ENCODE results near the gene ERV3-1. TPM values are rescaled to one million over a fixed set of nuclear protein-coding genes. Genes with fewer than 3 reads are reported as not detected.
"Not testable (repeated sequence)": the region's sequence is repeated elsewhere in the genome, so short reads cannot be mapped to it uniquely, and the experiment has no call there.

ERV3-1 gene
- polyA plus RNA-seq, 3 donors, result 26.7 to 59.5 (median 28.8) TPM

DNA sequence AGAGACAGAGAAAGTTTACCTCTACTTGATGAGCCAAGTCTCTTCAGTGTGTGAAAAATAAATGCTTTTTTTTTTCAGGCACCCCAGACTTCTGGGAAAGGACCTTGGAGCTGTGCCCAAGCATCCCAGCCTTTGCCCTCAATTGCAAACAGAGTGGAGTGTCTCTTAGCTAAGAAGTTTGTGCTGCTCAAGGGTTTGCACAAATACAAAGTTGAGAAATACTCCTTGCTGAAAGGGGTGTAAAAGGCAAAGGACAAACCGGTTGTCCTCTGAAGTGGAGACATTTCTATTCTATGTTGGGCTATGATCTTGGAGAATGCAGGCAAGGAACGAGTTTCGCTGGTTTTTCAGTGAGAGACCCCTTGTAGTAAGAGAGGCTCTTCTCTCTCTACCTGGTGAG lies 14.5 kb upstream of the ERV3-1 start:
- not testable (repeated sequence) for DNase-seq (ENCODE audit: extremely low read depth in 1 of 11, low read depth in 9 of 11, low spot score in 4 of 11)

DNA sequence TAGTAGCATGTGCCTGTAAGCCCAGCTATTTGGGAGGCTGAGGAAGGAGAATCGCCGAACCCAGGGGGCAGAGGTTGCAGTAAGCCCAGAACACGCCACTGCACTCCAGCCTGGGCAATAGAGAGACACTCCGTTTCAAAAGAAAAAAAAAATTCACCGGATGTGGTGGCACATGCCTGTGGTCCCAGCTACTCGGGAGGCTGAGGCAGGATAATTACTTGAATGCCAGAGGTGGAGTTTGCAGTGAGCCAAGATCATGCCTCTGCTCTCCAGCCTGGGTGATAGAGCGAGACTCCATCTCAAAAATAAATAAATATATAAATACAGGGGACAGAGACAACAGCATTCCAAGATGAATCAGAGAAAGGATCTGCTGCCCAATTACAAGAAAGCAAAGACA lies 3.4 kb upstream of the ERV3-1 start:
- DNase-seq (ENCODE audit: extremely low read depth in 1 of 11, low read depth in 9 of 11, low spot score in 4 of 11), result not testable (repeated sequence)

DNA sequence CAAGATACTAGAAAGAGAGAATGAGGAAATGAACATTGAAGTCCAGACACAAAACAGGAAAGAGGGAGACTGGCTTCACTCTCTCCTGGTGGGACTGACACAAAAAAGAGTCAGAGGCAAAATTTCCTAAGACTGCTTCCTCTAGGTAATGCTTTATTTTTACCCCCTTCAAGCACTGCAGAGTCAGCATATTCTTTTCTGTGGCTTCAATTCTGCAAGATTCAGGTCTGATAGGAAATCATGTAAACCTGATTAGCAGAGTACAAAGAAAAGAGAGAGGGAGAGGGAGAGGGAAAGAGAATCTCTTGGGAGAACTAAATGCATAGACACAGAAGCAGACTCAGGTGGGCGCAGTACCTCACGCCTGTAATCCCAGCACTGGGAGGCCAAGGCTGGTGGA lies 2.9 kb upstream of the ERV3-1 start:
- DNase-seq (ENCODE audit: extremely low read depth in 1 of 11, low read depth in 9 of 11, low spot score in 4 of 11), result not testable (repeated sequence)

DNA sequence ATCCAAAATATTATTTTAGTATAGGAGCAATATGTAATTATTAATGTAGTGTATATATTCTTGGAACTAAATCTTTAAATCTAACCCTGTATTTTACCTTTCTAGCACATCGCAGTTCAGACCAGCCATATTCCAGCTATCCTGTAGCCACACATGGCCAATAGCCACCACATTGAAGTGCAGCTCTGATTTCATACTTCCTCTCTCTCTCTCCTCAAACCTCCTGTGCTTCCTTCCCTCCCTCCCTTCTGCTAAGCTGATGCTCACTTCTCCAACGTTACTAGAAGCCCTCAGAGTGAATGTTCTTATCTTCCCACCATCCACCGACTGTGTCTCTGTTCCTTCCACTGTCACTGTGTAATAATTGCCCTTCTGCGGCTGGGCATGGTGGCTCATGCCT lies 549 bp upstream of the ERV3-1 start:
- DNase-seq (ENCODE audit: extremely low read depth in 1 of 11, low read depth in 9 of 11, low spot score in 4 of 11), result not testable (repeated sequence)

DNA sequence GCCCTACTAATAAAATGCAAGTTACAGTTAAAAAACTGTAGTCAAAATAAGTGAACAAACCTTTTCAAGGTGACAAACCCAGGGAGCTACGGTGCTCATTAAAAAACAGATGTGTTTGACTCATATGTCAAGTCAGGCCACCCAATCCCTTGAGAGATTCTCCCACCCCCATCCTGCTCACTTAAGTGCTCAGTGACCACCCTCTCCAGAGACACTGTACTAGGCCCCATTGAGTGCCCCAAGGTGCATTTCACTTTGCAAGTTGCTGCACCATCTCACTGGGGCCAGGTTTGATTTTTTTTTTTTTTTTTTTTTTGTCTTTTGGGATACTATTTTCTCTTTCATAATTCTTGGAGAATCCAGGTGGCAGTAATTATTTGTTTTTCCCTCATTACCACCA lies 1.9 kb downstream of the ERV3-1 start:
- no peak for DNase-seq (ENCODE audit: extremely low read depth in 1 of 11, low read depth in 9 of 11, low spot score in 4 of 11)

DNA sequence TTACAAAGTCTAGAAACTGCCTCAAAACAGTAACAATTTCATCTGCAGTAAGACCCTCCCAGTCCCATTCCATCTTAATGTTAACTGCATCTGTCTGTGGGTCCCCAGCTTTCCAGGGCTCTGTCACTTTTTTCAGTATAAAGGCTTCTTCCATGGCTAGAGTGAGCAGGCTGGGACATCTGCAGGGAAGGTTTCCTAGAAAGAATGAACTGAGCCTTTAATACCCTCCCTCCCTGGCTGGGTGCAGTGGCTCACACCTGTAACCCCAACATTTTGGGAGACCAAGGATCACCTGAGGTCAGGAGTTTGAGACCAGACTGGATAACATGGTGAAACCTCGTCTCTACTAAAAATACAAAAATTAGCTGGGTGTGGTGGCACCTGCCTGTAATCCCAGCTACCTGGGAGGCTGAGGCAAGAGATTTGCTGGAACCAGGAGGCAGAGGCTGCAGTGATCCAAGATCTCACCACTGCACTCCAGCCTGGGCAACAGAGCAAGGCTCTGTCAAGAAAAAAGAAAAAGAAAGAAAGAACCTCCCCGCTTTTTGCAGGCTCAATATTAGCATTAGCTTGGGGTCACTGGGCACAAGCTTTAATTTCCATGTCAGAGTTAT lies 3.4 kb downstream of the ERV3-1 start:
- DNase-seq (ENCODE audit: extremely low read depth in 1 of 11, low read depth in 9 of 11, low spot score in 4 of 11), result no peak

DNA sequence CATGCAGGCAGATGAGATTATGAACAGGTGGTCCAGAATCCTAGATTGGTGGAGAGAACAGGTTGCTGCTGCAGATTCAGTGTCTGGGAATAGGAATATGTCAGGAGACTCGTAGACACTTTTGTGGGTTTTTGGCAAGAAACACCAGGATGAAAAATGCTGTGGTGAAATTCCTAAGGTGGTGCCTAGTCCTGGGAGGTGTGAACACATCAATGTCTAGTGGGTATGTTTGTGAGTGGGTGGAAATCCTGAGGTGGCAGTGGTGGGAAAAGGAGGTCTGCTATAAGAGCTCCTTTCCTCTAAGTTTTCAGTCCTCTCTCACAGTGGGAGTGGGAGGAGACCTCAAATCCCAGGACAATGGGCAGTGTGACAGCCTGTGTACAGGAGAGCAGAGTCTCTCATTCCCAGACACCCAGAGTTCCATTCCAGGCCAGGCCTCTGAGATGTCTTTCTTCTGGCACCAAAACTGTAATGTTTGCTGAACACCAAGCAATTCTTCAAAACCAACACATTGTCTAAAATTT lies 5.1 kb downstream of the ERV3-1 start:
- no peak for DNase-seq (ENCODE audit: extremely low read depth in 1 of 11, low read depth in 9 of 11, low spot score in 4 of 11)

DNA sequence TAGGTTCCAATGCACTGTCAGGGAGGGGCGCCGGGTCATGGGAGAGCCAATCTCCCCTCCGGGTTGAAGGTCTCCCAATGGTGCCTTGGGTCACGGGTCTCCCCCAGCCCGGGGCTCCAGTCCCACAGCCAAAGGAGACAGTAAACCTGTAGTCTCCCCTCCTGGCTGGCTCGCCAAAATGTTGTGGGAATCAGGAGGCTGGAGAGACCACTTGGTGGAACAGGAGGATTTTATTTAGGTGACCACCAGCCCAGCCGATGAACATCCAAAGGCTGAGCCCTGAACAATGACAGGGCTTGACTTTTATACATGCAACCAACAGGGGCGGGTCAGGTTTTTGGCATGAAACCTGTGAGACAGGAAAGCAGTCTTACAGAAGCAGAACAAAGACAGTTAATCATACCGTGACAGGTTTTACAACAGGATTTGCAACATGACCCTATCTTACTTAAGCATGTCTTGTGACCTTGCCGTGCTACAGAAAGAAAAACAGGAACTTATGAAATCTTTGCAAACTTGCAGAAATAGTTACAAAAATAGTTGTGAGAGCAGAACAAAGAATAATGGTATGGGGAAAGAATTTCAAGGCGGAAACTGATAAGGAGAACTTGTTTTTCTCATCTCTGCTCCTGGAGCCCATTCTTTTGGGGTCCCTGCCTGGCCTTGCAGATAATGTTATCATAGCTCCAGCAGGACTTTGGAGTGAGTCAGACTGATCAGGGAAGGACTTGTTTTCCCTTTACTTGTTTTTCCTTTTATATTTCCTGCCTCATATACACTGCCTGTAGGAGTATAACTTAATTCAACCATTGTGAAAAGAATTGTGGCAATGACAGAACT lies 7.1 kb downstream of the ERV3-1 start:
- no peak for DNase-seq (ENCODE audit: extremely low read depth in 1 of 11, low read depth in 9 of 11, low spot score in 4 of 11)

DNA sequence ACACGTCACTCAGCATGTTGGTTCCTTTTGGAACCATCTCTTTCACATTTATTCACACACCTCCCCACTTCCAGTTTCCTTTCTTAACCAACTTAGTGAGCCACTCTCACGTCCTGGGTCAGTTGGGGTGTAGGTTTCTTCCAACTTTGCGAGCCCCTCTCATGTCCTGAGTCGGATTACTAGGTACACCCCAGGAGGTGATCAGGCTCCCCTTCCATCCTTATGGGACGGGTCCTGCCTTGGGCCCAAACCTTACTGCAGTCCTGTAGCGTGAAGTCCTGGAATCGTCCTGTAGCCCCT lies 7.7 kb downstream of the ERV3-1 start:
- DNase-seq (ENCODE audit: extremely low read depth in 1 of 11, low read depth in 9 of 11, low spot score in 4 of 11), result no peak

DNA sequence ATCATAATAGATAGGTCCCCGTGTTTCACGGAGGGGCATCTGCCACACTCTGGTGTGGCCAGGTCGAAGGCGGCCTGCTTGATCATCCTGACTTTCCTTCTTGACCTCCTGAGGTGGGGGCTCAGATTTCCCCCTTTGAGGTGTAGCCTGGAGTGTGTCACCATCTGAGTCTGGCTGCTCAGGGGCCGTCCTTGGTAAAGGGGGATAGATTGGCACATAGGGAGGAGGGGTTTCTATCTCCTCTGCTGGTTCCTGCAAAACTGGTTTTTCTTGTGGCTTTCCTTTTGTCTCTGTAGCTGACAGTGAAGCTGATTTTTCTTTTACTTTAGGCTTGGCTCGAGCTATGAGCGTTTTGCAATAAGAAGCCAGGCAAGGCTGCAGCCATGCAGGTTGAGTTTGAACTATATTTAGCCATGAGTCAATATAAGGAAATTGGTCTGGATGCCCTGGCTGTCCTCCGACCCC lies 8.5 kb downstream of the ERV3-1 start:
- DNase-seq (ENCODE audit: extremely low read depth in 1 of 11, low read depth in 9 of 11, low spot score in 4 of 11), result no peak

DNA sequence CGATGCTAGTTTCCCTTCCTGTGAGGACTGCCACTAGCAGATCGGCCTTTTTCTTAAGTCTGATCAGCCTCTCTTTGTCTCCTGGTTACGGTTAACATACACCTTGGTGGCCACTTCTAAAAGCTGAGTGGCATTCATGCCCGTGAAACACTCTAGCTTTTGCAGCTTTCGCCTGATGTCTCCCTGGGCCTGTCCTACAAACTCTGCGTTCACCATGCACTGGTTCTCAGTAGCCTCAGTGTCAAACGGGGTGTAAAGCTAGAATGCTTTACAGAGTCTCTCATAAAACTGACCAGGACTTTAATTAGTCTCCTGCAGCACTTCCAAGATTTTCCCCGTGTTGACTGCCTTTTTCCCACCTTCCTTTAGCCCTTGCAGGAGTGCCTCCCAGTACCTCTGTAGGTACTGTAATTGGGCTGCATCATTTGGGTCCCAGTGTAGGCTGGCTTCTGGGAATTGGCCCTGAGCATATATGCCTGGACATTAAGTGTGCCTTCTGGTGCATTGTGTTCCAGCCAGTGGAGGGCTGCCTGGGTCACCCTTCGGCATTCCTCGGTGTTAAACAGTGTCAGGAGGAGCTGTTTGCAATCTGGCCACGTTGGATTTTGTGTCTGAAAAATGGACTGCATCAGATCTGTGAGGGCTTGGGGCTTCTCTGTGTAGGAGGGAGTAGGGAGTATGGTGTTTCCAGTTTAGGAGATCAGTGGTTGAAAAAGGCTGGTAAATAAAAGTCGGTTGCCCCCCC lies 9.2 kb downstream of the ERV3-1 start:
- DNase-seq (ENCODE audit: extremely low read depth in 1 of 11, low read depth in 9 of 11, low spot score in 4 of 11), result no peak

DNA sequence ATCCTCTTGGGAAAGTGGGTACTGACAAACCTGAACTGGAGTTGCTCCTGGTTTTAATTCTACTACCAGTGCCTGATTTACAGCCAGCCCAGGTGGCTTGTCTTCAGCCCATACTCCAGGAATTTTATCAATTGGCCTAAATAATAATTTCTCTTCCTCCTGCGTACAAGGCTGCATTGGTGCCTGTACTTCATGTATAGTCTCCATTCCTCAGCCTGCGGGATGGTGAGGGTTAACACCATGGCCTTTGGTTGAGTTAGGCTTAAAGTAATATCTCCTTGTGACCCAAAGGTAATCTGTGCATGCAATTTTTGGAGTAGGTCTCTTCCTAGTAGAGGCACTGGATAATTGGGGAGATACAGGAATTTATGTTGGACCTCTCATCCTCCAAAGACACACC lies 10.2 kb downstream of the ERV3-1 start:
- no peak for DNase-seq (ENCODE audit: extremely low read depth in 1 of 11, low read depth in 9 of 11, low spot score in 4 of 11)

DNA sequence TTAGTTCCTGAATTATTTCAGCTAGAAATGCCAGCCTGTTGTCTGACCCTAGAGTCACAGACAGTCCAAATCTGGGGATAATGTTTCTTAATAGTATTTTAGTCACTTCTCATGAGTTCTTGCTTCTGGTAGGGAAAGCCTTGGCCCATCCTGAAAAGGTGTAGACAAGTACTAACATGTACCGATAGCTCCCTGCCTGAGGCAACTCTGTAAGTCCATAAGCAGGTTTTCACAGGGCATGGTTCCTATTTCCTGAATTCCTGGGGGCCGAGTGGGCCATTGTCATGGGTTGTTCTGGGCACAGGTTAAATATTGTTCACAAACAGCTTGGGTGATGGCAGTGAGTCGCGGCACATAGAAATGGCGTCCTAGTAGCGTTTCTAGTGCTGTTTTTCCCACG lies 12.6 kb downstream of the ERV3-1 start:
- no peak for DNase-seq (ENCODE audit: extremely low read depth in 1 of 11, low read depth in 9 of 11, low spot score in 4 of 11)

DNA sequence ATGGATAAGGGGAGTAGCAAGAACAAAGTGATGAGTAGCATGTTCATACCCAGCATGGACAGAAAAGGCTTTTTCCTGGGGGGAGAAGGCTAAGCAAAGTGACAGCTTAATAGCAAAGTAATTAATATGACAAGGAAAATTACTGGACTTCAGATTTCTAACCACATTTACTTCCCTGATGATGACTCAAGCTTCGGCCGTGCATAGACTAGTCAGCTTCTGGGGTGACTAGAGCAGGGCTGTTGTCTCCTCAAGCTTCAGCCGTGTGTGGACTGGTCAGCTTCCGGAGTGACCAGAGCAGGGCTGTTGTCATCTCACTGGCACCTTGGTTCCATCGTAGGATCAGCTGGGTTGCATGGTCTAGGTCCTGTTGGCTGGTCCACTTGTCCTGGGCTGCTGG lies 13.5 kb downstream of the ERV3-1 start:
- no peak for DNase-seq (ENCODE audit: extremely low read depth in 1 of 11, low read depth in 9 of 11, low spot score in 4 of 11)

DNA sequence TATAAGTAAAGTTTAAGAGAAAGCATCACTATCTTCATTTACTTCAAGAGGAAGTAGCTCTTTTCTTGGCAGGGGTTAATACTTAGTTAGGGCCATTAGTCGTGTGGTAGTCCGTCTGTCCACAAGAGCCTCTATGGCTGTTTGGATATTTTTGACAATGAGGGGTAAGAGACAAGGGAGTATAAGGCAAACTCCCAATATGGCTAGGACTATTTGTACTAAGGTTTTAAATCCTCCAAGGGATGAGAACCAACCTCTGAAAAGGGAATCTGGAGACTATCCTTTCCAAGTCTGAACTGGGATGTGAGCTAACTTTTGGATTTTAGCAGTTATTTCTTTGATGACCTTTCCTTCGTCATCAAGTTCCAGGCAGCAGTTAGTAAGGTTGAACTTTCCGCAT lies 15.6 kb downstream of the ERV3-1 start, which contains the start of gene ZNF117:
Gene ZNF117 (minus strand): TSS at position 101 of the 400 bp plus-strand sequence.
- no peak for DNase-seq (ENCODE audit: extremely low read depth in 1 of 11, low read depth in 9 of 11, low spot score in 4 of 11)

DNA sequence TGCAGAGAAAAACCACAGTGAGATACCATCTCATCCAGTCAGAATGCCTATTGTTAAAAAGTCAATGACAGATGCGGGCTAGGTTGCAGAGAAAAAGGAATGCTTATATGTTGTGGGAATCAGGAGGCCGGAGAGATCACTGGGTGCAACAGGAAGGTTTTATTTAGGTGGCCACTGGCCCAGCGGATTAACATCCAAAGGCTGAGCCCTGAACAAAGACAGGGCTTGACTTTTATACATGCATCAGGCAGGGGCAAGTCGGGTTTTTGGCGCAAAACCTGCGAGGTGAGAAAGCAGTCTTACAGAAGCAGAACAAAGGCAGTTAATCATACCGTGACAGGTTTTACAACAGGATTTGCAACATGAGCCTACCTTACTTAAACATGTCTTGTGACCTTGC lies 16.3 kb downstream of the ERV3-1 start:
- no peak for DNase-seq (ENCODE audit: extremely low read depth in 1 of 11, low read depth in 9 of 11, low spot score in 4 of 11)

DNA sequence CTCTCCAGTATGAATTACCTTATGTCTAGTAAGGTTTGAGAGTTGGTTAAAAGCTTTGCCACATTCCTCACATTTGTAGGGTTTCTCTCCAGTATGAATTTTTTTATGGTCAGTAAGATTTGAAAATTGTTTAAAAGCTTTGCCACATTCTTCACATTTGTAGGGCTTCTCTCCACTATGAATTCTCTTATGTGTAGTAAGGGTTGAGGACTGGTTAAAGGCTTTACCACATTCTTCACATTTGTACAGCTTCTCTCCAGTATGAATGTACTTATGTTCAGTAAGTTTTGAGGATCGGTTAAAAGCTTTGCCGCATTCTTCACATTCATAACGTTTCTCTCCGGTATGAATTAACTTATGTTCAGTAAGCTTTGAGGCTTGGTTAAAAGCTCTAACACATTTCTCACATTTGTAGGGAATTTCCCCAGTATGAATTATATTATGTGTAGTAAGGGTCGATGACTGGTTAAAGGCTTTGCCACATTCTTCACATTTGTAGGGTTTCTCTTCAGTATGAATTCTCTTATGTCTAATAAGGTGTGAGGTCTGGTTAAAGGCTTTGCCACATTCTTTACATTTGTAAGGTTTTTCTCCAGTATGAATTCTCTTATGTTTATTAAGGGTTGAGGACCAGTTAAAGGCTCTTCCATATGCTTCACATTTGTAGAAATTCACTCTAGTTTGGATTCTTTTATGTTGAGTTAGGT lies 27.8 kb downstream of the ERV3-1 start:
- no peak for DNase-seq (ENCODE audit: extremely low read depth in 1 of 11, low read depth in 9 of 11, low spot score in 4 of 11)

DNA sequence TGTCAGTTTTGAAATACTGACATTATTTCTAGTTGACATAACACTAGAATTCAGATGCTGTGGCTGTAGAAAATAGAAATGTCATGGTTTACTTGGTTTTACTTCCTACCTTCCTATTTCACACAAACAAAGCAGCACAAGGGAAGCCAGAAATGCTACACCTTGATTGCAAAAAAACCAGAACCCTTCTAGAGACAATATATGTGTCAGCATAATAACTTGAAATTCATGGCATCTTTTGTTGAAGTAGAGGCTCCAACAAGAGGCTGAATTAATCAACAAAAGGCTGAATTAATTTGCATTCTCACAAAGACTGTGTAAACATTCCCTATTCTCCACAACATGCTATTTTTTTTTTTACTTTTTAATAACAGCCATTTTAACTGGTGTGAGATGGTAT lies 40.9 kb downstream of the ERV3-1 start:
- no peak for DNase-seq (ENCODE audit: extremely low read depth in 1 of 11, low read depth in 9 of 11, low spot score in 4 of 11)

DNA sequence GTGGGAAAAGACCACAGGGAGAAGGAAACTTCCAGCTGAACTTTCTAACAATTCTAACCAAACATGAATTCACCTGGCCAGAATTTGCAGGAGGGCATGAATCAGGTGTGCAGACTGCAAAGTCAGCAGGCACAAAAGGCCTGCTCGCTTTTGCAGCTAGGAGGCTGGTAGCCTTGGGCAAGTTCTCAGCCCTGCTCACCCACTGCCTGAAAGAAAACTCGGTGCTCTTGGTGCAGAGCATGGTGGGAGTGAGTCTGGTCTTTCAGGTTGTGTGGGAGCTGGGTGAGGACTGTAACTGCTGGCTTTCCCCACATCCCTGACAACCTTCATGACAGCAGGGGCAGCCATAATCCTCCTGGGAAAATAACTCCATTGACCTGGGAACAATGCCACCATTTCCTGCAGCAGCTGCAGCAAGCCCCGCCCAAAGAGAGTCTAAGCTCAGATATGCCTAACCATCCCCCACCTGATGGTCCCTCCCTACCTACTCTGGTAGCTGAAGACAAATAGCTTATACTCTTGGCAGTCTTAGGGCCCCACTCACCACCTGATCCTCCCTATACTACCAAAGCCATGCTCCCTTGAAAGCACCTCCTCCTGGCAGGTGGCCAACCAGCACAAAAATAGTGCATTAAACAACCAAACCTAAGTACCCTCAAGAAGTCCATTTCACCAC lies 47.3 kb downstream of the ERV3-1 start:
- no peak for DNase-seq (ENCODE audit: extremely low read depth in 1 of 11, low read depth in 9 of 11, low spot score in 4 of 11)
